Kidney (tissue), 14 donors: ENCODE measurements around the gene SMAD7. TPM values are rescaled to one million over a fixed set of nuclear protein-coding genes. Genes with fewer than 3 reads are reported as not detected.

Experiments used
- DNase-seq, 5 donors: peaks; one replicate each; pipeline ENCODE4 v3.0.0-alpha.2; 2013 to 2020
- FAIRE-seq: peaks from 2 replicates; lab custom pipeline; 2012; peaks lifted over from hg19 to GRCh38; lab: Jason Lieb, UNC
- H3K27ac ChIP-seq, 2 donors: one replicate each; pipeline ENCODE4 v1.7.0; 2013; ENCODE audit warnings: low read depth in 2 of 2, low read length in 2 of 2, inconsistent platforms in 1 of 2
- H3K27me3 ChIP-seq: one replicate; pipeline ENCODE4 v1.7.1; 2013; ENCODE audit warnings: low read length, inconsistent platforms; ENCODE audit not compliant: control insufficient read depth, insufficient read depth
- H3K36me3 ChIP-seq, 3 donors: one replicate each; pipeline versions ENCODE4 v1.7.0 to v1.7.1; 2013; ENCODE audit warnings: low read length in 3 of 3, control low read depth in 1 of 3, inconsistent platforms in 1 of 3; ENCODE audit not compliant: insufficient read depth in 3 of 3, control insufficient read depth in 2 of 3
- H3K4me1 ChIP-seq, 3 donors: one replicate each; pipeline versions ENCODE4 v1.7.0 to v1.7.1; 2013; ENCODE audit warnings: low read length in 3 of 3, inconsistent platforms in 1 of 3, low read depth in 1 of 3; ENCODE audit not compliant: control insufficient read depth in 2 of 3, insufficient read depth in 2 of 3
- H3K4me3 ChIP-seq, 3 donors: one replicate each; pipeline versions ENCODE4 v1.7.0 to v1.8.1; 2013; ENCODE audit warnings: low read length in 3 of 3, control low read depth in 1 of 3, inconsistent platforms in 1 of 3
- H3K9ac ChIP-seq, 3 donors: one replicate each; pipeline versions ENCODE4 v1.7.0 to v1.7.1; 2013; ENCODE audit warnings: low read length in 3 of 3, control low read depth in 1 of 3, inconsistent platforms in 1 of 3
- H3K9me3 ChIP-seq, 3 donors: one replicate each; pipeline versions ENCODE4 v1.7.0 to v1.7.1; 2013; ENCODE audit warnings: low read length in 3 of 3, control low read depth in 1 of 3, inconsistent platforms in 1 of 3; ENCODE audit not compliant: control insufficient read depth in 2 of 3, insufficient read depth in 1 of 3
- CTCF ChIP-seq: IDR thresholded peaks from 3 replicates; pipeline ENCODE4 v1.5.1; 2012; ENCODE audit warnings: mild to moderate bottlenecking, moderate library complexity, borderline replicate concordance; ENCODE audit not compliant: insufficient read depth; ENCODE audit errors: extremely low read depth
- intact Hi-C: fragments of 100-400 bp; cut with DNase I; formaldehyde crosslinking; loops from one replicate; pipeline ENCODE4 v1.11.1; 2022
- polyA plus RNA-seq: library from polyadenylated mRNA; stranded (reverse); fragments of 350-450 nt; fragmentation: Illumina TruSeq; extraction: RNeasy Lipid Tissue Mini Kit (QIAGEN cat#74804); gene quantifications from one replicate; pipeline ENCODE4 v1.2.3, GENCODE V29; 2014; ENCODE audit warnings: low read depth, low replicate concordance; ENCODE audit not compliant: insufficient read depth
- total RNA-seq: library from RNA; stranded (reverse); fragmentation: NEBNext Ultra II Directional; extraction: Animal tissue kit (Norgen Biotek cat#: 25700); gene quantifications from one replicate; pipeline ENCODE4 v1.2.1, GENCODE V29; 2021
- donor health status: control.
- donor health status: control.
- donor health status: control.
- donor health status: control.
- donor health status: control.
- donor health status: DM: yes; HTN: yes; CAD: no.
- donor health status: Normal renal cell carcinoma (clear cell type).

Gene SMAD7
- total and polyA plus RNA-seq, 2 donors from 2014 or later: 17.3 to 32.6 TPM

GRCh38 chr18:48988508-48989303 lies 37.9 kb upstream of the SMAD7 start:
- FAIRE-seq: no peak
- H3K4me3 ChIP-seq: no peak overlapping the region
- H3K9me3 ChIP-seq: no peaks in the 10 kb centered on the region
- H3K36me3 ChIP-seq: no peaks in the 10 kb centered on the region
- no peaks in the 10 kb centered on the region for H3K27me3 ChIP-seq
- peak in 2 of 5 donors; percentile 45 to 54 for DNase-seq
- no peak overlapping the region for H3K9ac ChIP-seq
- intact Hi-C loops: no loop called here
- peaks cover 0 to 2% (median under 1%) of the 10 kb centered on the region in 3 donors for H3K4me1 ChIP-seq
- no peak for TF ChIP-seq CTCF
- H3K27ac ChIP-seq: no peak overlapping the region

- TF ChIP-seq CTCF: no peak
- H3K4me3 ChIP-seq: no peak overlapping the region
- intact Hi-C loops: no loop called here
- no peaks in the 10 kb centered on the region for H3K36me3 ChIP-seq
- H3K4me1 ChIP-seq: peaks cover 0 to 4% (median 0%) of the 10 kb centered on the region in 3 donors
- FAIRE-seq (no peak), DNase-seq (peak in 1 of 5 donors; percentile 13)
- no peaks in the 10 kb centered on the region for H3K9me3 ChIP-seq
- no peaks in the 10 kb centered on the region for H3K27me3 ChIP-seq
- H3K9ac ChIP-seq: no peak overlapping the region
- no peak overlapping the region for H3K27ac ChIP-seq
These were observed 37.1 kb upstream of the SMAD7 start for GRCh38 chr18:48987821-48988220.

- Histone ChIP-seq H3K4me3 (no peak overlapping the region), H3K9me3 (no peaks in the 10 kb centered on the region), H3K36me3 (no peaks in the 10 kb centered on the region), H3K9ac (no peak overlapping the region), H3K27ac (no peak overlapping the region), H3K27me3 (no peaks in the 10 kb centered on the region), H3K4me1 (peaks cover 0 to 2% (median 0%) of the 10 kb centered on the region in 3 donors)
- intact Hi-C loops: no loop called here
- no peak for TF ChIP-seq CTCF
- no peak for FAIRE-seq
- peak in 3 of 5 donors; percentile 35 to 51 (median 39) for DNase-seq
These were observed 36.3 kb upstream of the SMAD7 start for GRCh38 chr18:48986851-48987761.
